Tibial nerve (tissue), 4 donors: ENCODE data around the gene GPR78. TPM values are rescaled to one million over a fixed set of nuclear protein-coding genes. Genes with fewer than 3 reads are reported as not detected.

ENCODE experiments used
- DNase-seq, 2 donors: peaks; one replicate each; pipeline ENCODE4 v3.0.0-alpha.2; 2019; ENCODE audit warnings: low spot score in 2 of 2
- H3K27ac ChIP-seq, 4 donors: fragments of 200-600 bp; sonication (generic) in 3 of 4; one replicate each; pipeline ENCODE4 v1.5.1; 2017 to 2019; ENCODE audit warnings: mild to moderate bottlenecking in 1 of 4
- H3K27me3 ChIP-seq, 2 donors: fragments of 200-600 bp; sonication (generic) in 1 of 2; one replicate each; pipeline versions ENCODE4 v1.5.1 to v1.6.0; 2017 to 2019
- H3K36me3 ChIP-seq, 3 donors: fragments of 200-600 bp; sonication (generic); one replicate each; pipeline ENCODE4 v1.5.1; 2018 to 2019
- H3K4me1 ChIP-seq, 4 donors: fragments of 200-600 bp; sonication (generic) in 3 of 4; one replicate each; pipeline ENCODE4 v1.5.1; 2017 to 2019
- H3K4me3 ChIP-seq, 4 donors: fragments of 200-600 bp; sonication (generic) in 3 of 4; one replicate each; pipeline ENCODE4 v1.5.1; 2017 to 2019; ENCODE audit warnings: mild to moderate bottlenecking in 1 of 4, moderate library complexity in 1 of 4
- H3K9me3 ChIP-seq, 4 donors: fragments of 200-600 bp; sonication (generic) in 3 of 4; one replicate each; pipeline ENCODE4 v1.5.1; 2017 to 2019
- EP300 ChIP-seq, 2 donors: sonication (generic); formaldehyde crosslinking; IDR thresholded peaks; one replicate each; pipeline ENCODE4 v1.6.1; 2017; ENCODE audit warnings: antibody characterized with exemption in 2 of 2, mild to moderate bottlenecking in 1 of 2
- POLR2A ChIP-seq, 2 donors: fragments of 450-650 bp; IDR thresholded peaks; one replicate each; pipeline ENCODE4 v1.6.1; 2017; ENCODE audit warnings: antibody characterized with exemption in 2 of 2, mild to moderate bottlenecking in 2 of 2, moderate library complexity in 2 of 2
- WGBS, 2 donors: methylation state at CpG; one replicate each; pipeline ENCODE4 v1.1.5; 2018; 5-methylcytosine and 5-hydroxymethylcytosine counted together
- total RNA-seq, 4 donors: library from RNA; depleted of rRNA; stranded (reverse); fragments of >200 nt; gene quantifications; one replicate each; pipeline ENCODE4 v1.1.0, GENCODE V29; 2016
- TF ChIP-seq, protein P1 (sequence below), 5 experiments: fragments of 200-600 bp in 3 of 5; fragments of 450-650 bp in 2 of 5; sonication (generic) in 3 of 5; IDR thresholded peaks; one replicate each; pipeline ENCODE4 v1.5.1; 2016 to 2019; ENCODE audit warnings: antibody characterized with exemption in 5 of 5, mild to moderate bottlenecking in 3 of 5, moderate library complexity in 2 of 5

The GPR78 gene
- total RNA-seq, 4 donors from 2014 or later, result not detected

DNA sequence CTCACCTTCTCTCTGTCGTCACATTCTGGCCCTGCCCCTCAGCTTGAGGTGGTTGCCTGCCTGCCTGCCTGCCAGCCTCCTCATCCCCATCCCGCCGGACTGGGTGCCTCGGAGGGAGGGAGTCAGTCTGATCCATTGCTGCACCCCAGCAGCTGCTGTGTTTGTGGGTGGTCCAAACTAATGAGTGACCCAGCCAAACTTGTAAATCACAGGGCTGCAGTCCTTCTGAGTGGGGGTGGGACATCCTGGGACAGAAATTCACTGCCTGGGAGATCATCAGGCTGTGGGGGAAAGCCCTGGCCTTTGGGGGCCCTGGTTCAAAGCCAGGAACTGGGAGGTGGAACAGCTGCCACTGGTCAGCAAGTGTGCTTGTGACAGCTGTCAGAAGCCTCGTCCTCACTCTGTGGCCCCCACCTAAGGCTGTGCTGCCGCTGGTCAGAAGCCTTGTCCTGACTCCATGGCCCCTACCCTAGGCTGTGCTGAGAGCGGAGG, 5.6 kb downstream of the GPR78 start:
- H3K4me3 ChIP-seq, result no peak overlapping the region
- no peaks in the 10 kb centered on the region for H3K36me3 ChIP-seq
- H3K4me1 ChIP-seq, result no peaks in the 10 kb centered on the region
- no peak overlapping the region for H3K27ac ChIP-seq
- DNase-seq, result no peak
- no peaks in the 10 kb centered on the region for H3K9me3 ChIP-seq
- TF ChIP-seq POLR2A (IDR thresholded peaks at IDR 0.05), result no peak
- no peak for TF ChIP-seq EP300 (IDR thresholded peaks at IDR 0.05)
- TF ChIP-seq, protein P1, sequence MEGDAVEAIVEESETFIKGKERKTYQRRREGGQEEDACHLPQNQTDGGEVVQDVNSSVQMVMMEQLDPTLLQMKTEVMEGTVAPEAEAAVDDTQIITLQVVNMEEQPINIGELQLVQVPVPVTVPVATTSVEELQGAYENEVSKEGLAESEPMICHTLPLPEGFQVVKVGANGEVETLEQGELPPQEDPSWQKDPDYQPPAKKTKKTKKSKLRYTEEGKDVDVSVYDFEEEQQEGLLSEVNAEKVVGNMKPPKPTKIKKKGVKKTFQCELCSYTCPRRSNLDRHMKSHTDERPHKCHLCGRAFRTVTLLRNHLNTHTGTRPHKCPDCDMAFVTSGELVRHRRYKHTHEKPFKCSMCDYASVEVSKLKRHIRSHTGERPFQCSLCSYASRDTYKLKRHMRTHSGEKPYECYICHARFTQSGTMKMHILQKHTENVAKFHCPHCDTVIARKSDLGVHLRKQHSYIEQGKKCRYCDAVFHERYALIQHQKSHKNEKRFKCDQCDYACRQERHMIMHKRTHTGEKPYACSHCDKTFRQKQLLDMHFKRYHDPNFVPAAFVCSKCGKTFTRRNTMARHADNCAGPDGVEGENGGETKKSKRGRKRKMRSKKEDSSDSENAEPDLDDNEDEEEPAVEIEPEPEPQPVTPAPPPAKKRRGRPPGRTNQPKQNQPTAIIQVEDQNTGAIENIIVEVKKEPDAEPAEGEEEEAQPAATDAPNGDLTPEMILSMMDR (IDR thresholded peaks at IDR 0.05), result no peak
- peaks cover 0 to 58% of the 10 kb centered on the region in 2 donors for H3K27me3 ChIP-seq
- WGBS, 2 donors, result 43 to 49% methylated on average over 5 to 7 of the region's 7 CpGs

DNA sequence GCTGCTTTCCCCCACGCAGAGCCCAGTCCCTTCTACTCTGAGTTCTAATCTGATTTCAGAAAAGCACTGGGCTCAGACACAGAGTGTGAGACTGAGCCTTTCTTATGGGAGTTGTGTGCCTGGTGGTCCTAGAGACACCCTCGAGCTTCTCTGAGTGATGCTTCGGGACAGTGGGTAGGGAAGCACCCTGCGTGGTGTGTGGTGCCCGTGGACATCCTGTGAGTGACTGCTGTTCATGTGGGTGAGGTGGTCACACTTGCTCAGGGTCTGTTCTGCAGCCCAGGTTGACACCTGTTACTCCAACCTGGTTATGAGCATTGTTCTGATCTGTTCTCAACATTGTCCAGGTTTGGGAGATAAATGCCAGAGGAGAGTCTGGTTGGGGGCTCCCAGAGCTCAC, 6.1 kb downstream of the GPR78 start:
- H3K4me3 ChIP-seq, result no peak overlapping the region
- H3K36me3 ChIP-seq, result no peaks in the 10 kb centered on the region
- WGBS, 2 donors, result 53 to 58% methylated on average over 5 of the region's 5 CpGs
- H3K27ac ChIP-seq, result no peak overlapping the region
- no peak for DNase-seq
- no peaks in the 10 kb centered on the region for H3K4me1 ChIP-seq
- no peaks in the 10 kb centered on the region for H3K9me3 ChIP-seq
- peaks cover 0 to 53% of the 10 kb centered on the region in 2 donors for H3K27me3 ChIP-seq
- TF ChIP-seq POLR2A (IDR thresholded peaks at IDR 0.05) (no peak), EP300 (IDR thresholded peaks at IDR 0.05) (no peak)
- TF ChIP-seq, protein P1 (IDR thresholded peaks at IDR 0.05), result no peak

DNA sequence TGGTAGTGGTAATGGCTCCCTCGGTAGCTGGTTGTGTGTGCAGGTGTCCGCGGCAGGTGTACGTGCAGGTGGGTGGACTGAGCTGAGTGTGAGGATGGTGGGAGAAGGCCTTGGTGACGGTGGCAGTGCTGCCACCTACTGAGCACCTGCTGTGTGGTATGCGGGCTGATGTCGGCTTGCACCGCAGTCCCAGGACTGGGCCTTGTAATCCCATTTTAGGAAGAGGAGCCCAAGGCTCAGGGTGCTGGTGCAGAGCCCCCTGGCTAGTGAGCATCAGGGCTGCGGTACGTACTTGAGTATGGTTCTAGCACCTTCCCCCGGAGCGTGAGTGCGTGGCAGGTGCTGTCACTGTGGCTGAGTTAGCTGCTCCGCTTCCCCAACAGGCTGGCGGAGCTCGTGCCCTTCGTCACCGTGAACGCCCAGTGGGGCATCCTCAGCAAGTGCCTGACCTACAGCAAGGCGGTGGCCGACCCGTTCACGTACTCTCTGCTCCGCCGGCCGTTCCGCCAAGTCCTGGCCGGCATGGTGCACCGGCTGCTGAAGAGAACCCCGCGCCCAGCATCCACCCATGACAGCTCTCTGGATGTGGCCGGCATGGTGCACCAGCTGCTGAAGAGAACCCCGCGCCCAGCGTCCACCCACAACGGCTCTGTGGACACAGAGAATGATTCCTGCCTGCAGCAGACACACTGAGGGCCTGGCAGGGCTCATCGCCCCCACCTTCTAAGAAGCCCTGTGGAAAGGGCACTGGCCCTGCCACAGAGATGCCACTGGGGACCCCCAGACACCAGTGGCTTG, 6.7 kb downstream of the GPR78 start:
- no peaks in the 10 kb centered on the region for H3K9me3 ChIP-seq
- H3K36me3 ChIP-seq, result no peaks in the 10 kb centered on the region
- no peak overlapping the region for H3K4me3 ChIP-seq
- TF ChIP-seq, protein P1 (IDR thresholded peaks at IDR 0.05), result no peak
- no peak for TF ChIP-seq POLR2A (IDR thresholded peaks at IDR 0.05)
- TF ChIP-seq EP300 (IDR thresholded peaks at IDR 0.05), result no peak
- WGBS, 2 donors, result 69 to 82% methylated on average over 11 to 37 of the region's 37 CpGs
- no peak overlapping the region for H3K27ac ChIP-seq
- peaks cover 0 to 2% (median 0%) of the 10 kb centered on the region in 4 donors for H3K4me1 ChIP-seq
- no peak for DNase-seq
- H3K27me3 ChIP-seq, result peaks cover 0 to 49% of the 10 kb centered on the region in 2 donors

DNA sequence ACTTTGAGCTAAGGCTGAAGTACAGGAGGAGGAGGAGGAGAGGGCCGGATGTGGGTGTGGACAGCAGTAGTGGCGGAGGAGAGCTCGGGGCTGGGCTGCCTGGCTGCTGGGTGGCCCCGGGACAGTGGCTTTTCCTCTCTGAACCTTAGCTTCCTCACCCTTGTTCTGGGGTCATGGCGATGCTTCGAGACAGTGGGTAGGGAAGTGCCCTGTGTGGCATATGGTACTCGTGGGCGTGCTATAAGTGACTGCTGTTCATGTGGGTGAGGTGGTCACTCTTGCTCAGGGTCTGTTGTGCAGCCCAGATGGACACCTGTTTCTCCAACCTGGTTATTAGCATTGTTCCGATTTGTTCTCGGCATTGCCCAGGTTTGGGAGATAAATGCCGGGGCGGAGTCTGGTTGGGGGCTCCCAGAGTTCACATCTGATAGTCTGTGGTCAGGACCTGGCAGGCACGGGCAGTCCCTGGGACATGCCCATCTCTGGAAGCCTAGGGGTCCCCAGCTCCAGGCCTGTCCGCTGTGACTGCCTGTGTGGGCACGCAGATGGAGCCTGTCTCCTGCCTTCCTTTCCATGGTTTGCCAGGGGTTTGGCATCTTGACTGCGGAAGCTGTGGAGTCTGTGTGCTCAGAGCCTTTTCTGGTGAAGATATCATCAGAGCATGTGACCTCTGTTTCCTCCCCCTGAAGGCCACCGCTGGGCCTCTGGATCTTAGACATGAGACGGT, 7.4 kb downstream of the GPR78 start:
- peaks cover 0 to 50% of the 10 kb centered on the region in 2 donors for H3K27me3 ChIP-seq
- WGBS, 2 donors, result 77 to 79% methylated on average over 15 to 18 of the region's 18 CpGs
- TF ChIP-seq POLR2A (IDR thresholded peaks at IDR 0.05) (no peak), EP300 (IDR thresholded peaks at IDR 0.05) (no peak)
- TF ChIP-seq, protein P1 (IDR thresholded peaks at IDR 0.05), result no peak
- no peak overlapping the region for H3K27ac ChIP-seq
- DNase-seq, result no peak
- no peaks in the 10 kb centered on the region for H3K36me3 ChIP-seq
- peaks cover 0 to 9% (median 0%) of the 10 kb centered on the region in 4 donors for H3K4me1 ChIP-seq
- no peak overlapping the region for H3K4me3 ChIP-seq
- H3K9me3 ChIP-seq, result no peaks in the 10 kb centered on the region

DNA sequence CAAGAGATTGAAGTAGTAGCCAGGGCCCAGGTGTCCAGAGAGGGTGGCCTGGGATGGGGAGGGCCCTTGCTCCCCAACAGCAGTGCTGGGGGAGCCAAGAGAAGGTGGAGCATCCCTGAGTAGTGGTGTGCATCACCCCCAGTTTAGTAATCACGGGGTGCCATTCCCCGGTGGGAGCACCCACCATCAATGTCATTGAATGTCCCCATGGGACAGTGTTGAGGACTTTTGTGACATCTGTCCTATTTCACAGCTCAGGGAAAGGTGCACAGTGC, 7.9 kb downstream of the GPR78 start:
- Histone ChIP-seq H3K9me3 (no peaks in the 10 kb centered on the region), H3K36me3 (no peaks in the 10 kb centered on the region), H3K27ac (no peak overlapping the region), H3K27me3 (peaks cover 0 to 55% of the 10 kb centered on the region in 2 donors), H3K4me3 (no peak overlapping the region), H3K4me1 (peaks cover 0 to 14% (median 0%) of the 10 kb centered on the region in 4 donors)
- TF ChIP-seq EP300 (IDR thresholded peaks at IDR 0.05) (no peak), POLR2A (IDR thresholded peaks at IDR 0.05) (no peak)
- TF ChIP-seq, protein P1 (IDR thresholded peaks at IDR 0.05), result no peak
- 80 to 95% methylated on average over 2 of the region's 2 CpGs for WGBS, 2 donors
- no peak for DNase-seq
